Lower leg skin (tissue), 4 donors: Measurements from ENCODE around the gene SLC8A2. TPM values are rescaled to one million over a fixed set of nuclear protein-coding genes. Genes with fewer than 3 reads are reported as not detected.

Experiments
- DNase-seq, 2 donors: peaks; one replicate each; pipeline ENCODE4 v3.0.0-alpha.2; 2019; ENCODE audit warnings: low spot score in 2 of 2
- H3K4me3 ChIP-seq: fragments of 200-600 bp; sonication (generic); 2 replicates; pipeline ENCODE4 v1.5.1; 2017; ENCODE audit warnings: mild to moderate bottlenecking, low read depth; ENCODE audit not compliant: poor library complexity, severe bottlenecking
- POLR2A ChIP-seq, 2 donors: fragments of 450-650 bp; IDR thresholded peaks; one replicate each; pipeline ENCODE4 v1.6.1; 2016 to 2017; ENCODE audit warnings: antibody characterized with exemption in 2 of 2, mild to moderate bottlenecking in 1 of 2, moderate library complexity in 1 of 2
- WGBS, 2 donors: methylation state at CpG; one replicate each; pipeline ENCODE4 v1.1.5; 2018; 5-methylcytosine and 5-hydroxymethylcytosine counted together
- intact Hi-C: fragments of 100-400 bp; cut with DNase I; formaldehyde crosslinking; loops from one replicate; pipeline ENCODE4 v1.15.0; 2023; ENCODE audit warnings: low total_unique reads
- total RNA-seq, 4 donors: library from RNA; depleted of rRNA; stranded (reverse); fragments of >200 nt; gene quantifications; one replicate each; pipeline ENCODE4 v1.1.0, GENCODE V29; 2016
- TF ChIP-seq, protein P1 (sequence below), 3 donors: fragments of 450-650 bp; IDR thresholded peaks; one replicate each; pipeline ENCODE4 v1.5.1; 2016; ENCODE audit warnings: antibody characterized with exemption in 3 of 3, mild to moderate bottlenecking in 3 of 3, moderate library complexity in 2 of 3

The SLC8A2 gene
- total RNA-seq, 4 donors from 2014 or later, result 0.38 to 2.3 (median 1.6) TPM; not detected in 1

DNA sequence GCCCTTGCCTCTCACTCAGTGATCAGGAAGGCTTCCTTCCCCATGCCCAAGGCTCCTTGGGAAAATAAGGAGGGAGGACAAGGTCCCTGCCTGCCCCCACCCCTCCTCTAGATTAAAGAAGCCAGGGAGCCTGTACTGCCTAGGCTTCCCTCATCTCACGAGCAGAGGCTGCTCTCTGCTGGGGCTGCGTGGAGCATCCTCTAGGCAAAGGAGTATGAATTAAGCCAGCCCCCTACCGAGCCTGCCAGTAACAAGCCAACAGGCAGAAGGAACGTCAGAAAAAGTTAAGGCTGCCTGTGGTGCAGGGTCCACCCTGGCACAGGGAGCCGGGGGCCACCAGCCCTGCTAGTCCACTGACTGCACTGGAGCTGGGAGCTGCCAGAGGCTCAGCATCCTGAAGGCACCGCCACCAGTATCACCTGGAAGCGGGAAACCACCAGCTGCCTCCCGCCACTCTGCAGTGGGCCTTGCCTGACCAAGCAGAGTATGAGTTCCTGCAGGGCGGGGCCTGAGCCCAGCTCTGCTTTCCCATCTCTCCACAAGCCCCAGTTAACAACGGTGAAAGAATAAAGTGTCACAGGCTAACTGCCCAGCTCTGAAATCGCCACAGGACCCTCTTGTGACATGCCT is 36.3 kb upstream of the SLC8A2 start:
- intact Hi-C loops, result no loop called here
- DNase-seq, result no peak
- H3K4me3 ChIP-seq, result no peak overlapping the region
- TF ChIP-seq, protein P1, sequence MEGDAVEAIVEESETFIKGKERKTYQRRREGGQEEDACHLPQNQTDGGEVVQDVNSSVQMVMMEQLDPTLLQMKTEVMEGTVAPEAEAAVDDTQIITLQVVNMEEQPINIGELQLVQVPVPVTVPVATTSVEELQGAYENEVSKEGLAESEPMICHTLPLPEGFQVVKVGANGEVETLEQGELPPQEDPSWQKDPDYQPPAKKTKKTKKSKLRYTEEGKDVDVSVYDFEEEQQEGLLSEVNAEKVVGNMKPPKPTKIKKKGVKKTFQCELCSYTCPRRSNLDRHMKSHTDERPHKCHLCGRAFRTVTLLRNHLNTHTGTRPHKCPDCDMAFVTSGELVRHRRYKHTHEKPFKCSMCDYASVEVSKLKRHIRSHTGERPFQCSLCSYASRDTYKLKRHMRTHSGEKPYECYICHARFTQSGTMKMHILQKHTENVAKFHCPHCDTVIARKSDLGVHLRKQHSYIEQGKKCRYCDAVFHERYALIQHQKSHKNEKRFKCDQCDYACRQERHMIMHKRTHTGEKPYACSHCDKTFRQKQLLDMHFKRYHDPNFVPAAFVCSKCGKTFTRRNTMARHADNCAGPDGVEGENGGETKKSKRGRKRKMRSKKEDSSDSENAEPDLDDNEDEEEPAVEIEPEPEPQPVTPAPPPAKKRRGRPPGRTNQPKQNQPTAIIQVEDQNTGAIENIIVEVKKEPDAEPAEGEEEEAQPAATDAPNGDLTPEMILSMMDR (IDR thresholded peaks at IDR 0.05), result no peak
- TF ChIP-seq POLR2A (IDR thresholded peaks at IDR 0.05), result no peak
- WGBS, 2 donors, result 53 to 54% methylated on average over 9 to 11 of the region's 11 CpGs

GRCh38 chr19:47507012-47507411 is 35.3 kb upstream of the SLC8A2 start:
- 26 to 47% methylated on average over 6 of the region's 6 CpGs for WGBS, 2 donors
- H3K4me3 ChIP-seq, result no peak overlapping the region
- TF ChIP-seq POLR2A (IDR thresholded peaks at IDR 0.05), result no peak
- intact Hi-C loops, result no loop called here
- no peak for DNase-seq

DNA sequence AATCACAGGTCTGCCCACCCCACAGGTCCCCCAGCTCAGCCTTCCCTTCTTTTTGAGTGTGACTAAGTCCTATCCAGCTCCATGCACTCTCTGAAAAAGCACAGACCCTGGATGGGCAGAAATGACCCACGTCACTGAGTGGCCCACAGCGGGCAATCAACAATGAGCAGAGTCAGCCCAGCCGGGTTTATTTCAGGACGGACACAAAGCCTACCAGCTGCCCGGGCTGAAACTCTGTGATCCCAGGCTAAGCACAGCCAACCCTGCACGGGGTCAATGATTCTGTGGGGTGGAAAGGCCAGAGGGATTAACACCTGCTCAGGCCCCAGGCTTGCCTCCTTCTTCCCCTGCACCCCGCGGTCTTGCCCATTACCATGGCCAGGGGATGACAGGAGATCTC is 34.8 kb upstream of the SLC8A2 start:
- TF ChIP-seq POLR2A (IDR thresholded peaks at IDR 0.05), result no peak
- TF ChIP-seq, protein P1 (IDR thresholded peaks at IDR 0.05), result no peak
- DNase-seq, result no peak
- intact Hi-C loops, result no loop called here
- WGBS, 2 donors, result 75 to 80% methylated on average over 8 of the region's 8 CpGs
- no peak overlapping the region for H3K4me3 ChIP-seq

DNA sequence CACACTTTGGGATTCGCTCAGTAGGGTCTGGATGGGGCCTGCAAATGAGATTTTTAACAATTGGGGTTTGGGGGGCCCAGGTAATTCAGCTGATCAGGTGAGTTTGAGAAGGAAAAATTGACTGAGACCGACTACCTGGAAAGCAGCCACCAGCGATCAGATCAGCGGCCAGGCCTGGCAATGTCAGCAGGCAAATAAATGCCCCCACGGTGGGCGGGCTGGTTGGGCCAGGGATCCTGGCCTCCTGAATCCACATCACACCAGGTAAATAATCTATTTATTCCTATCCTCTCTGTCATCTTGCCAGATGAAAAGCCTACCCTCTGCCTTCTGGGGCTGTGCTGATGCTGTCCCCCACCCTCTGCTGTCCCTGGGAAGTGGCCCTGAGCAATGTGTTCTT is 33.8 kb upstream of the SLC8A2 start:
- H3K4me3 ChIP-seq, result no peak overlapping the region
- intact Hi-C loops, result no loop called here
- WGBS, 2 donors, result 78 to 85% methylated on average over 6 of the region's 6 CpGs
- no peak for DNase-seq
- TF ChIP-seq POLR2A (IDR thresholded peaks at IDR 0.05), result no peak

- no peak overlapping the region for H3K4me3 ChIP-seq
- DNase-seq, result no peak
- TF ChIP-seq, protein P1 (IDR thresholded peaks at IDR 0.05), result no peak
- no peak for TF ChIP-seq POLR2A (IDR thresholded peaks at IDR 0.05)
- intact Hi-C loops, result no loop called here
- WGBS, 2 donors, result 79 to 88% methylated on average over 5 of the region's 5 CpGs
Observed at GRCh38 chr19:47503826-47504150, 32.1 kb upstream of the SLC8A2 start.

- no peak overlapping the region for H3K4me3 ChIP-seq
- TF ChIP-seq POLR2A (IDR thresholded peaks at IDR 0.05), result no peak
- TF ChIP-seq, protein P1 (IDR thresholded peaks at IDR 0.05), result no peak
- intact Hi-C loops, result no loop called here
- DNase-seq, result no peak
- WGBS, 2 donors, result 88 to 89% methylated on average over 13 of the region's 13 CpGs
Observed at GRCh38 chr19:47503130-47503825, 31.6 kb upstream of the SLC8A2 start.
